SH-SY5Y (cell line): ENCODE results near the gene DRP2.

ENCODE experiments used
- GATA2 ChIP-seq: IDR thresholded peaks from 2 replicates; pipeline ENCODE4 v1.6.1; 2011; ENCODE audit warnings: mild to moderate bottlenecking, low read depth, low read length
- GATA3 ChIP-seq: IDR thresholded peaks from 2 replicates; pipeline ENCODE4 v1.6.1; 2011; ENCODE audit warnings: low read depth, mild to moderate bottlenecking, low read length, moderate library complexity

- TF ChIP-seq GATA3 (no peak), GATA2 (no peak)
These were observed 12.7 kb downstream of the DRP2 start for GRCh38 chrX:101232316-101232715.
